Cerebellar nuclear complex (tissue), 1 donor: ENCODE measurements around the gene COMMD1.
A peak's percentile ranks its signal among the peaks of the same experiment; 100 is the strongest.
"Not testable (repeated sequence)": the region's sequence is repeated elsewhere in the genome, so short reads cannot be mapped to it uniquely, and the experiment has no call there.

ENCODE experiments used
- DNase-seq, 2 experiments: peaks; one replicate each; lab custom pipeline; 2025; lab: John Stamatoyannopoulos, UW

COMMD1 gene

DNA sequence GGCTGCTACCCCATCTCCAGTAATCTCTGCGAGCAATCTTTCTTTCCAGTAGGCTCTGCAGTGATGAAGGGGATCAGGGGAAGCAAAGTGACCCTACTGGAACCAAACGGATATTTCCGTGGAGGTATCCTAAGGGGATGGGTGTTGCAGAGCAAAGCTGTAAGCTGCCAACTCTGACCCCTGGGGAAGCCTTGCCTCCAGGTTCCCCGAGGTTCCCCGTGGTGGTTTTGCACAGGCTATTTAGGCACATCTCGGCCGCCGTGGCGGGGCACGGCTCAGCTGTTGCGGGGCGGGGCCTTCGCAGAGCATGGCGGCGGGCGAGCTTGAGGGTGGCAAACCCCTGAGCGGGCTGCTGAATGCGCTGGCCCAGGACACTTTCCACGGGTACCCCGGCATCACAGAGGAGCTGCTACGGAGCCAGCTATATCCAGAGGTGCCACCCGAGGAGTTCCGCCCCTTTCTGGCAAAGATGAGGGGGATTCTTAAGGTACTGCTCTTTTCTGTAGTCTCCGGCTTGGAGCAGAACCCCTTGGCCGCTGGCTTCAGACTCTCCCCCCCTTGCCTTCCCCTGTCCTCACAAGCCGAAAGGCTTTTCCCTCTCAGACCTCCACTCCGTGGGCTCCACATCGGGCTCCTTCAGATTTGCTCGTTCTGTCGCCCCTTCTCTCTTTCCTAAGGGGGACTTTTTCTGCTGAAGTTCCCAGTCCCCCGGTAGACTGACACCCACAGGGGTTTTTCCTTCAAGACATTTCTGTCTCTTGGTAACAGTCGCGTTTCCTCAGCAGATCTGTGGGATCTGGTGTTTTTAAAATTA, at the start of gene COMMD1:
Gene COMMD1 (plus strand): TSS at position 303 of the 814 bp plus-strand sequence. CDS start 5 bp downstream, at position 308.
- peak; percentile 14 to 42 for DNase-seq

DNA sequence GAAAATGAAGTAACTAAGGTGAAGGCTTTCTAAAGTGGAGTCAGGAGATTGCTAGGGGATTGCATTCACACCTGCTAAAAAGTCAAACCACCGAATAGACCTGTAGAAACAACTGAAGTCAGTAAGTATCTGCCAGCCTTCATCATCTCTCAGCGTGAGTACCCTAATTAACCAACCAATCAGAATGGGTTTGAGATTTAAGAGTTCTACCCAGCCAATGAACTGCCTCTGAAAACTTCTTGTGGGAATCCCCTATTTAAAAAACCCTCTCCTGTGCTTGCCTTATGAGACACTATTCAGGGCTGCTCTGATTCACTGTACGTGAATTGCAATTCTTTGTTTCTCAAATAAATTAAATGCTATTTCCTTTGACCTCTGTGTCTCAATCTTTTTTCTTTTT, 48.2 kb upstream of the COMMD1 start:
- DNase-seq: no peak

DNA sequence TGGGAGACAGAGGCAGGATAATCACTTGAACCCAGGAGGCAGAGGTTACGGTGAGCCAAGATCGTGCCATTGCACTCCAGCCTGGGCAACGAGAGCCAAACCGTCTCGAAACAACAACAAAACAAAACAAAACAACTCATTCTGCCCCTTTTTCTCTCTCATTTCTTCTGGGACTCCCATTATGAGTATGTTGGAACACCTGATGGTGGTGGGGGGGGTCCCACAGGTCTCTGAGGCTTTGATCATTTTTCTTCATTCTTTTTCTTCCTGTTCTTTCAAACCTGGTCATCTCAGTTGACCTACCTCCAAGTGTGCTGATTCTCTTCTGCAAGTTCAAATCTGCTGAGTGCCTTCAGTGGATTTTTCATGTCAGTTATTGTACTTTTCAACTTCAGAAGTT, 43.4 kb upstream of the COMMD1 start:
- DNase-seq: no peak

DNA sequence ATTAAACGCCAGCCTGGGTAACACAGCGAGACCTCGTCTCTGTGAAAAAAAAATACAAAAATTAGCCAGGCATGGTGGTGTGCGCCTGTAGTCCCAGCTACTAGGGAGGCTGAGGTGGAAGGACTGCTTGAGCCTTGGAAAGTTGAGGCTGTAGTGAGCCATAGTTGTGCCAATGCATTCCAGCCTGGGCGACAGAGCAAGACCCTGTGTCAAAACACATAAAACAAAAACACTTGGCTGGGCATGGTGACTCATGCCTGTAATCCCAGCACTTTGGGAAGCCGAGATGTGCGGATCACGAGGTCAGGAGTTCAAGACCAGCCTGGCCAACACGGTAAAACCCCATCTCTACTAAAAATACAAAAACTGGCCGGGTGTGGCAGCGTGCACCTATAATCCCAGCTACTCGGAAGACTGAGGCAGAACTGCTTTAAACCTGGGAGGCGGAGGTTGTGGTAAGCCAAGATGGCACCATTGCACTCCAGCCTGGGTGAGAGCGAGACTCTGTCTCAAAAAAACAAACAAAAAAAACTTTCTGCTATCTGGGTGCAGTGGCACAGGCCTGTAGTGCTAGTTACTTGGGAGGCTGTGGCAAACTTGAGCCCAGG, 38.9 kb upstream of the COMMD1 start:
- DNase-seq: not testable (repeated sequence)

DNA sequence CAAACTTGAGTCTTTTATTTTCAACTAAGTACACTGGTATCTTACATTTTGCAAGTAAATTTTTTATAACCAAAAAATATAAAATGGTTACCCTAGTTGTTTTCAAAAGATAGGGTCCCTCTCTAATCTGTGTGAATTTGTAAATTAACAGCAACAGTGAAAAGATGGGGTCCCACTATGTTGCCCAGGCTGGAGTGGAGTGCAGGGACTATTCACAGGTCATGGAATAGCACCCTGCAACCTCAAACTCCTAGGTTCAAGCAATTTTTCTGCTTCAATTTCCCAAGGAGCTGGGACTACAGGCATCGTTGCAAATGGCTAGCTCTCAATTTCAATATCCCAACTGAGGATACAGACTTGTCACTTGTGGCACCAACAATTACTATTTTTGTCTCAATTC, 29.1 kb upstream of the COMMD1 start:
- no peak for DNase-seq

DNA sequence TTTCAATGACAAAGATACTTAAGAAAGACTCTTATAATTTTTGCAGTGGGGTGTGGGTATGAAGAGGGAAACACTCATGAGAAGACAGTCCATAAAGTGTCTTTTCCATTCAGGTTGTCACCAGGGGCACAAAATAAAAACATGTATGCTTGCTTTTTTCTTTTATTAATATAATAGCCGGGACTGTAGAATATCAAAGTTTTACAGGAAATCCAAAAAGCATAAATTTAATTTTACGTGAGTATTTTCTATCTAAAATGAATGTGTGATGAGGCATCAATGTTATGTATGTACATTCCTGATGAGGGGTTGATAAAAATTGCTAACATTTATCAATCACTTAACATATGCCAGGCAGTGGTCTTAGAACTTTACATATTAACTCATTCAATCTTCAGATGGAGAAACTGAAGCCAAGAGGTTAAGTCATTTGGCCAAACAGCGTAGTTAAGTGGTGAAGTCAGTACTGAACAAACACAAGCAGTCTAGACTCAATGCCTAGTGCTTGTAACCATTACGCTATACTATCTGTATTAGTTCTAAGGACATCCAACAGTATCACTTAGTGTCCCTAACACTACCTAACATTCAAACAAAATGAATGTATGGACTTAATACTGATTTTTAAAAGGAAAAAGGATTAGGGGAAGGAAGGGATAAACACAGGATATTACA, 27.8 kb upstream of the COMMD1 start:
- no peak for DNase-seq

DNA sequence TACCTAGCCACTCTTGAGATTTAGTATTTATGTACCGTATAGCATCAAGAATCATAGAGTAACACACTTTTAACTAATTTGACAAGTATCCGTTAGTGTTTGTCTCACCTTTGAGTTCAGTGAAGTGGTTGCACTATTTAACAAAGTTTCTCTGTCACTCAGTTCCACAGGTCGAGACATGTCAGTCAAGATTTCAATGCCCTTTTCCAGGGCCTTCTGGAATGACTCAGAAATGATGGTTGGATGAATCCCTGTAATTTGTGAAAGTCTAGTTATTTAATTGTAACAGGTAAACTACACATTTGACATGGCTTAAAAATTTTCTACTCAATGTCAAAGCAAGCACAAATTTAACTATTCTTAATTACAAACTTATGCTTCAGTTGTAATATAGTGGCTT, 26.7 kb upstream of the COMMD1 start:
- no peak for DNase-seq

DNA sequence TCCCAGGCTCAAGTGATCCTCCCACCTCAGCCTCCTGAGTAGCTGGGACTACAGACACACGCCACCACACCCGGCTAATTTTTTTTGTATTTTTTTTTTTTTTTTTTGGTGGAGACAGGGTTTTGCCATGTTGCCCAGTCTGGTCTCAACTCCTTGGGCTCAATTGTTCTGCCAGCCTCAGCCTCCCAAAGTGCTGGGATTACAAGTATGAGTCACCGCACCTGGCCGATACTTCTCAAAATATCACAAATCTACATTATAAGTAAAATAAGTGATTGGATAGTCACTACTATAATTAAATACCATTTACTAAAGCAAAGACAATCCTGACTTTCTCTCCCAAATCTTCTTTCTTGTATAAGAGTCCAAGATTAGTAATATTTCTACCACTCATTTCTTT, 26.1 kb upstream of the COMMD1 start:
- not testable (repeated sequence) for DNase-seq

DNA sequence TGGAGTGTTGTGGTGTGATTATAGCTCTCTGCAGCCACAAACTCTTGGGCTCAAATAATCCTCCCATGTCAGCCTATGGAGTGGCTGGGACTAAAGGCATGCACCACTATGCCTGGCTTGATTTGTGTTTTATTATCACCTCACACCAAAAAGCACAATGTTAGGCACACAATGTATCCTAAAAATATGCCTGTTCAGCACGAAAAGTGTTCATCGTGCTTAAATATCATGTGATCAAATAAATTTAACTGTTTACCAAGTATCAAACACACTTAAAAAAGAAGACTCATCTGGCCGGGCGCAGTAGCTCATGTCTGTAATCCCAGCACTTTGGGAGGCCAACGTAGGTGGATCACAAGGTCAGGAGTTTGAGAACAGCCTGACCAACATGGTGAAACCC, 22.6 kb upstream of the COMMD1 start:
- DNase-seq: no peak

DNA sequence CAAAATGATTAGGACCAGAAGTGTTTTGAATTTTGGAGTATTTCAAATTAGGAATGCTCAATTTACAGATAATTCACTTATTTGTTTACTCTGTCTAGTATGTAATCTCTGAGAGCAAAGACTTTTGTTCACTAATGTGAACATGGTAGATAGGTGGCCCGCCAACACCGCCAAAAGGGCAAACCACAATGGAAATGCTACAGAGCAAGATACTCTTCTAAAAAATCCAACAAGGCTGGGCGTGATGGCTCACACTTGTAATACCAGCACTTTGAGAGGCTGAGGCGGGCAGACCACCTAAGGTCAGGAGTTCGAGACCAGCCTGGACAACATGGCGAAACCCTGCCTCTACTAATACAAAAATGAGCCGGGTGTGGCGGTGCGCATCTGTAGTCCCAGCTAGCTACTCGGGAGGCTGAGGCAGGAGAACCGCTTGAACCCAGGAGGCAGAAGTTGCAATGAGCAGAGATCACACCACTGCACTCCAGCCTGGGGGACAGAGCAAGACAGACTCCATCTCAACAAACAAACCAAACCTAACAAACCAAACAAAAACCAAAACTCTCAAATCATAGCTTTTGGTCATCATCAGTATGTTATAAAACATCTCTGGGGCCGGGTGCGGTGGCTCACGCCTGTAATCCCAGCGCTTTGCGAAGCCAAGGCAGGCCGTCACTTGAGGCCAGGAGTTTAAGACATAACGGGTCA, 19.4 kb upstream of the COMMD1 start:
- DNase-seq: no peak

DNA sequence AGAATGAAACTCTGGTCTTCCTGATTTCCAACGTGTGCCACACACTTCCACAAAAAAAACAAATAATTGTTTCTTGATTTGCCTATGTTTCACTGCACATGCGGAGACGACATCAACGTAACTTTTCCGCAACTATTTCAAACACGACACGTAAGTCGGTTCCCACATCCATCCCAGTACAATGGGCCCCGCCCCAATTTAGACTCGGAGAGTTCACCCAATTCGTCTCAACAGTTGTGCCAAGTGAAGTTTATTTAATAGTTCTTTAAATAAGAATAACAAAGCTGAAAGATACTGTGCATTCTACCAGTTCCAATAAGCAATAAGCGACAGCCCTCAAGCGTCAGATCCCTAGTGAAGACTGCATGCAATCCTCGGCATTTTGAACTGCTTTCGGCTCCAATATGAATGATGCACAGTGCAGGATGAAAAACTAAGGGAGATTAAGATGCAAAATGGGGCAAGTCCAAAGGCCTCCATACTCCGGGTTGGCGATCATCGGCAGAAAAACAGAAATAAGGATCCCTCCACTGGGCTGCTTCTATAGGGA, 17.7 kb upstream of the COMMD1 start:
- DNase-seq: no peak

DNA sequence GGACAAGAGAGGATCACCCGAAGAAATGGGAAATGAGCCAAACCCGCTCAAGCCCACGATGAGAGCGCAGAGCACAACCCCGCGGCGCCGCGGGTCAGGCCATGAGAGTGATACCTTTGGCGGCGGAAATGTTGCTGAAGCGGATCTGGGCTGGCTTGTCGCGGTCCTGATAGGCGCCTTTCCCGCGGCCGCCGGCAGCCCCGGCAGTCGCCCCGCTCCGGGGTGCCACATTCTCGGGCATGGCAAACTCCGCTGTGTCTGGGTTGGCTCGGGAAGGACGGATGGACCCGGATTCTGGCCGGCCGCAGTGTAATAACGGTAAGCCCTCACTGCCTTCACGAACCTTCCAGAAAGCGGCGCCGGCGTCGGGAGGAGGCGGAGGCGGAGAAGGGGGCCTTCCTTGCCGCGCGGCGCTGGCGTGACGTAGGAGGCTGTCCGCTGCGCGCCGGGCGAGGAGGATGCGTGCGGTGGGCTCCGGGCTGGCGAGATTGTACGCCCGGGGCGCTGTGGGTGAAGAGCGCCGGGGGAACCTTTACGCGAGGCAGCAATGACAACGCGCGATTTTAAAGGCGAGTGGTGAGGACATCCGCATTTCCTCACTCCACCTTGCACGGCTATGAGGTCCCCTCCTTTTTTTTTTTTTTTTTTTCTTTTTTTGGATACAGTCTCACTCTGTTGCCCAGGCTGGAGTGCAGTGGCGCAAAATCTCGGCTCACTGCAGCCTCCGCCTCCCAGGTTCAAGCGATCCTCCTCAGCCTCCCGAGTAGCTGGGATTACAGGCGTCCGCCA, 17.0 kb upstream of the COMMD1 start, which contains the start of gene CCT4:
Gene CCT4 (minus strand): TSS at position 390 of the 789 bp plus-strand sequence. CDS start 149 bp downstream, at position 241.
- peak in 1 of 2 experiments; percentile 72 for DNase-seq

DNA sequence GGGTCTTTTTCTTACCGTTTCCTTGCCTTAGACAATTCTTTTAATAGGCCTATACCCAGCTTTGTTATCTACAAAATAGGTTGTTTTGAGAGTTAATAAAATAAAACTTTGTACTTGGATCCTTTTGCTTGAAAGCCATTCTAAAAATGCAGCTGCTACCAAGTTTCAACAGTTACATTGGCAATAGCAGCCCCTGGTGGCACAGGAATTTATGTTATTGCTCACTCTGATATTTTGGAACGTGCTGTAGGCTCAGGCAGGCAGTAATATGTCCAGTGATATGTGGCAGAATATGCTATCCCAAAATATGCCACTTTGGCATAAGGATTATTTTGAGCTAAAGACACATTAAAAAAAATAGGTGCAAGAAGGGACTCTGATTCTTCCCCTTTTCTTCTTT, 6.7 kb upstream of the COMMD1 start:
- no peak for DNase-seq

DNA sequence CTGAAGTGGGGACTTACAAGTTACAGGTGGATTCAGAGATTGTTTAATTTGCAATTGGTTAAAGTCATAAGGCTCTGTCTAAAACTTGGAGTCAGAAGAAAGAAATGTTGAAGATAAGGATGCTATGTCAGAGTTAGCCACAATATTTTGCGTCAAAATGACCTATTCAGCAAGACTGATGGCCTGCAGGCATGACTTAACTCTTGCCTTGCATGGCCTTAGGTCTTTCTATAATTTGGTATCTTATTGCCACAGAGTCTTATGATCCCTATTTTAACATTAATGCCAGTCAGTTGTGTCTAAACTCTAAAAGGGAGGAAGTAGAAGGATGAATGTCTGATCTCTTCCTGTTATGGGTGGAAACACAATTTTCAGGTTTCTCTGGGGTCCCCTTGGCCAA, 5.2 kb upstream of the COMMD1 start:
- no peak for DNase-seq

DNA sequence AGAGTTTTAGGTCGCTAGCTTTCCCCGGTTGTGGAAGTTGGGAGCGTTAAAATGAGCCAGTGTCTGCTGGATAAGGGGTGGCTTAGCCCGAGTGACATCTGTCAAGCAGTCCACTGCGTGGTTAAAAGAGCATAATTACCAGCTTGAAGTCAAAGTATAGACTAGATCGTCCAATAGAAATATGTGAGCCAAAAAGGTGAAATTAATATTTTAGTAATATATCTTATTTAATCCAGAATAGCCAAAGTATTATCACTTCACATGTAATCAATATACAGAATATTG, 654 bp downstream of the COMMD1 start:
- DNase-seq: no peak

DNA sequence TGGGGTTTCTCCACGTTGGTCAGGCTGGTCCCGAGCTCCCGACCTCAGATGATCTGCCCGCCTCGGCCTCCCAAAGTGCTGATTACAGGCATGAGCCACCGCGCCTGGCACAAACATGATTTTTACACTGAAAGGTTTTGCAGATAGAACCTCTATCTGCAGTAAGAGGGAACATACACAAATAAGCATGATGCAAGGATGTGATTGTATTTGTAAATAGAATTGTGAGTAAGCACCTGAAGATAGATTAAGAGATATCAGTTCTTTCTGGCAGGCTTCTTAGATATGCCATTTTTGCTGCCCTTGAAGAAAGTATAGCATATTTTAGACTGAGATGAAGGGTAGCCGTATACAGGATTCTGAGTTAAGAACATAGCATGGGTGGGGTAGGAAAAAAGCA, 3.6 kb downstream of the COMMD1 start:
- no peak for DNase-seq

DNA sequence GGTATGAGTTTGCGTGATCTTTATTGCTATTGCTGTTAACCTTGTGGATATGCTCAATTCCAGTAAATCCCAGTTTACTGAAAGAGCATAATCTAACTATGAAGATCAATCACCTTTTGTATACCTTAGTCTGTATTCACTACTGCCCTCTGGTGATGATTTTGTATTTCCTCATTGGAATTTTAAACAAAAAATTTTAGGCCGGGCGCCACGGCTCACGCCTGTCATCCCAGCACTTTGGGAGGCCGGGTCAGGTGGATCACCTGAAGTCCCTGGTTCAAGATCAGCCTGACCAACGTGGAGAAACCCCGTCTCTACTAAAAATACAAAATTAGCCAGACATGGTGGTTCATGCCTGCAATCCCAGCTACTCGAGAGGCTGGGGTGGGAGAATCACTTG, 5.1 kb downstream of the COMMD1 start:
- no peak for DNase-seq

DNA sequence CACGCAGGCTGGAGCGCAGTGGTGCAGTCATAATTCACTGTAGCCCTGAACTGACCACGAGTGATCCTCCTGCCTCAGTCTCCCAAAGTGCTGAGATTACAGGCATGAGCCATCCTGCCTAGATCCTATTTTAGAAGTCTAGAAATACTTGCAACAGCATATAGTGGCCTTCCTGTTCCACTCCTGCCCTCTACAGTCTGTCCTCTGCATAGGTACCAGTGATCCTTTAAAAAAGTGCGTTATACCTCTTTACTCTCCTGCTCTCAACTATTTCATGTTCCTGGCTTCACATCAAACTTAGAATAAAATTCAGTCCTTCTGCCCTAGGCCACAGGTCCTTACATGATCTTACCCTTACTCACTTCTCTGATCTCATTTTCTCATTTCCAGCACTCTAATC, 6.0 kb downstream of the COMMD1 start:
- DNase-seq: no peak

DNA sequence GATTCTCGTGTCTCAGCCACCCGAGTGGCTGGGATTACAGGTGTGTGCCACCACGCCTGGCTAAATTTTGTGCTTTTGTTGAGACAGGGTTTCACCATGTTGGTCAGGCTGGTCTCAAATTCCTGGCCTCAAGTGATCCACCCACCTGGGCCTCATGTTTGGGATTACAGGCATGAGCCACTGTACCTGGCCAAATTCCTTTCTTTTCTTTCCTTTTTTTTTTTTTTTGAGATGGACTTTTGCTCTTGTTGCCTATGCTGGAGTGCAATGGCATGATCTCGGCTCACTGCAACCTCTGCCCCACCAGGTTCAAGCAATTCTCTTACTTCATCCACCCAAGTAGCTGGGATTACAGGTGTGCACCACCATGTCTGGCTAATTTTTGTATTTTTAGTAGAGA, 9.3 kb downstream of the COMMD1 start:
- DNase-seq: not testable (repeated sequence)

DNA sequence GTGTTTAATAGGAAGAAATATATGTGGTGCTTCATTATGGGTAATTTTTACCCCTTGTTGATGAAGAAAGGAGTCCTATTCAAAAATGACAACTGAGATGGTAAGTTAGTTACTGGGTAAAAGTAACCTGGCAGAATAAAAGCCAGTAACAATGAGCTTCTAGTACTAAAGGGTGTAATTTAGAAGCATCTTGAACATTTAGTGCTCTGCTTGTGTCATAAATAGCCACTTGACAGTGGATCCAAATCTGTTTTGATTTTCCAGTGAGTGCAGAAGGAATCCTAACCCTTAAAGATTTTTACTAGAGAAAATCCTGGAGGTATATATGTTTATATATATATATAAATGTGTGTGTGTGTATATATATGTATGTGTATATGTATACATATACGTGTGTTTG, 15.1 kb downstream of the COMMD1 start:
- no peak for DNase-seq

DNA sequence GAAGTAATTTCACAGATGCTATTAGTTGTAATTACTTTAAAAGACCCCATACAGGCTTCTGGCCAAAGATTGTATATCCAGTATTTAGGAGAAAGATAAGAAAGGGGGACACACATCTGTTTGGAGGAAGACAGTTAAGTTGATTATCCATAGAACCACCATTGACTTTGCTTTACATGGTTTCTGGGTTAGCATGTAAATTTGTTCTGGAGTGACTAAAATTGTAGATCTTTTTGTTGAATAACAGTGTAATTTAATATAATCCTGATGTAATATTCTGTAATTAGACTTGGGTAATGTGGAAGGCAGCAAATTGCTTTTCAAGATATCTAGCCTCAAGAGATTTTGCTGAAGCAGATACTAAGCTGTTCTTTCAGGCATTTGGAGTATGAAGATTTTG, 17.2 kb downstream of the COMMD1 start:
- no peak for DNase-seq
